ENCODE results near the gene SCAMP5.

SCAMP5 gene

GRCh38 chr15:75069301-75069925, 74.0 kb downstream of the SCAMP5 start:
- DNase-seq (ENCODE audit: low read depth in 2 of 2): no peak

GRCh38 chr15:75070674-75071073, 75.3 kb downstream of the SCAMP5 start:
- DNase-seq (ENCODE audit: low read depth in 2 of 2): no peak

Measured in stimulated activated CD8-positive, alpha-beta memory T cell treated with anti-CD3 and anti-CD28 coated beads, Interleukin-2, amount 100 ng/mL, for 1 hour (primary cell).